GM12872 (cell line): ENCODE results near the gene CYB561.

Experiments
- TF ChIP-seq, protein P1 (sequence below): IDR thresholded peaks from 3 replicates; pipeline ENCODE4 v1.5.1; 2011; ENCODE audit warnings: low read depth, mild to moderate bottlenecking, low read length, moderate library complexity; ENCODE audit not compliant: insufficient read depth

Gene CYB561, protein sequence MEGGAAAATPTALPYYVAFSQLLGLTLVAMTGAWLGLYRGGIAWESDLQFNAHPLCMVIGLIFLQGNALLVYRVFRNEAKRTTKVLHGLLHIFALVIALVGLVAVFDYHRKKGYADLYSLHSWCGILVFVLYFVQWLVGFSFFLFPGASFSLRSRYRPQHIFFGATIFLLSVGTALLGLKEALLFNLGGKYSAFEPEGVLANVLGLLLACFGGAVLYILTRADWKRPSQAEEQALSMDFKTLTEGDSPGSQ

DNA sequence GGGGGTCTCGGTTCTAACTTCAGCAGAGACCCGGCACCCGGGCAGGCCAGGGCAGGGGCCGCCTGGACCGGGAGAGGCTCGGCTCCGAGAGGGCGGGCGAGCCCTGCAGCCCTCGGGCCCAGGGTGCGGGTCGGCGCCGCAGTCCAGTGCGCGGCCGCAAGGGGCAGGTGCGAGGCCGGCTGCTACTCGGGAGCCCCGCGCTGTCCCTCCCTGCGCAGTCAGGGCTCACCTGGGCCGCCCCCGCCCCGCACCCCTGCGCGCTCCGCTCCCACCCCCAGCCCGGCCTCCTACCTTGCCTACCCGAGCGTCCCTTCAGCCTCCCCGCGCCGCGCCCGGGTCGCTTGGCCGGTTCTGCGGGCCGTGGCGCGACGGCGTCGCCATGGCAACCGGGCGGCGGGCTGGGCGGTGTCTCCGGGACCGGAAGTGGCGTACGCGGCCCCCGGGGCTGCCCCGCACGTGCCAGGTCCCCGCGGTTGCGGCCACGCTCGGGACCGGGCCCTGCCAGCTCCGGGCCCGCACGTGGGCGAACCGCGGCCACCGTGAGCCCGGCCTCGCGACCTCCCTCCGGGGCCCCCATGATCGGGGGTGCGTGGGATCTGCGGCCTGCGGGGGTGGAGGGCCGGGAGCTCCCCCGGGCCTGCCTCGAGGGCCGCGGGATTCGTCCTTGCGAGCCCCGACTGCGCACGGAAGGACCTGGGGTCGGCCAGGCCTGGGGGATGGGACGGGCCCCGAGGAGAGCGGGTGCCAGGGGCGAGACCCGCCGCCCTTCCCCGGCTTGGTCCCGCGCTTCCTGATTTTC lies at the start of gene CYB561:
TSS of gene CYB561 (minus strand) at position 353 of the 799 bp plus-strand sequence. CDS start 8,759 bp downstream, outside the sequence.
- TF ChIP-seq, protein P1, sequence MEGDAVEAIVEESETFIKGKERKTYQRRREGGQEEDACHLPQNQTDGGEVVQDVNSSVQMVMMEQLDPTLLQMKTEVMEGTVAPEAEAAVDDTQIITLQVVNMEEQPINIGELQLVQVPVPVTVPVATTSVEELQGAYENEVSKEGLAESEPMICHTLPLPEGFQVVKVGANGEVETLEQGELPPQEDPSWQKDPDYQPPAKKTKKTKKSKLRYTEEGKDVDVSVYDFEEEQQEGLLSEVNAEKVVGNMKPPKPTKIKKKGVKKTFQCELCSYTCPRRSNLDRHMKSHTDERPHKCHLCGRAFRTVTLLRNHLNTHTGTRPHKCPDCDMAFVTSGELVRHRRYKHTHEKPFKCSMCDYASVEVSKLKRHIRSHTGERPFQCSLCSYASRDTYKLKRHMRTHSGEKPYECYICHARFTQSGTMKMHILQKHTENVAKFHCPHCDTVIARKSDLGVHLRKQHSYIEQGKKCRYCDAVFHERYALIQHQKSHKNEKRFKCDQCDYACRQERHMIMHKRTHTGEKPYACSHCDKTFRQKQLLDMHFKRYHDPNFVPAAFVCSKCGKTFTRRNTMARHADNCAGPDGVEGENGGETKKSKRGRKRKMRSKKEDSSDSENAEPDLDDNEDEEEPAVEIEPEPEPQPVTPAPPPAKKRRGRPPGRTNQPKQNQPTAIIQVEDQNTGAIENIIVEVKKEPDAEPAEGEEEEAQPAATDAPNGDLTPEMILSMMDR = peak; percentile 47; the same call in 2 of the 3 replicates

DNA sequence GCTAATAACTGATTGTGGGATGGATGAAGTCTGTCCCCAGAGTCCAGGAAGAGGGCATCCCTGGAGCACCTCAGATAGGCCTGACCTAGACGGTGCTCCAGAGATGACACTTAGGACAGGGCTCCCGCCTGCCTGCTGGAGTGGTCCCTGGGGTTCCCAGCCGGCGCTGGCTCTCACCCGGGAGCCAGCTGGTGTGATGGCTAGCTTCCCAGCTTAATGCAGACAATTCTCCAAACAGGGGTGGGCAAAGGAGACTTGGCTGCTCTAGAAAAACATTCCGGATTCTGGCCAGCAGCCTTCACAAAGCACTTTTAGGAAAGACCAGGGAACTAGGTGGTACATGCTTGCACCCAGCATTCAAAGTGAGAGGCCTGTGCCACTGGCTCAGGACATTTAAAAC lies 49.4 kb upstream of the CYB561 start:
- TF ChIP-seq, protein P1 = no peak

DNA sequence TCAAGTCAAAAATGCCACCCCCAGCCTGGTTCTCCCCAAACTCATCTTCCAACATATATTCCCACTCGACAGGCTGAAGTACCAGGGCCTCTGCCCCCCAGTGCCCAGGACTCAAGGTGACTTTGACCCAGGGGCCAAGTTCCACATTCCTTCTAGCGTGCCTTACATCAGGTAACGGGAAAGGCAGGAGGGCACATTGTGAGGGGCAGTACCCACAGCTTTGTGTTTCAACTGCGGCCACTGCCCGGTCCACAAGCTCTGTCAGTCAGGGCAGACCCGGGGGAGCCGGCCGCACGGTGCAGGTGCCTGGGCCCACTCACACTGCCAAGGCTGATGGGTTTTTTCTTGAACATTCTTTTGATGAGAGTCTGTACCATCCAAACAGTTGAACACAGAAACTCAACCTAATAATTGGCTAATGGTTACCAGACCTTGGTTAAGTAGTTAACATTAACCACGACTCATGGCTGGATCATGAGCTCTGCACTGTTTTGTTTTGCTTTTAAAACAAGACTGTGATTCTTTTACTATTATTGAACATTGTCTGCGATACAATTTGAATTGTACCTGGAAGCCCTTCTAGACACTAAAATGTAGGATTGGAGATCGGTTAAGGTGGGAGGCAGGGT lies 48.3 kb upstream of the CYB561 start:
- TF ChIP-seq, protein P1 = no peak

DNA sequence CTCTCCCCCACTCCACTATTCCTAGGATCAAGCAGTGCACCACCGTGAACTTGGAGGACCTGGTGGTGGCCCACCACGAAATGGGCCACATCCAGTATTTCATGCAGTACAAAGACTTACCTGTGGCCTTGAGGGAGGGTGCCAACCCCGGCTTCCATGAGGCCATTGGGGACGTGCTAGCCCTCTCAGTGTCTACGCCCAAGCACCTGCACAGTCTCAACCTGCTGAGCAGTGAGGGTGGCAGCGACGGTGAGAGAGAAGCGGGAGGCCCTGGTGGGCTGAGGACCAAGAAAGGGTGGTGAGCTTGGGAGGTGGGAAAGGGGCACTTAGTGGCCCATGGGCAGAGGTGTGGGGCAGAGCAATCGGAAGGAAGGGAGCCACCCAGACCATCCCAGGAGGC lies 47.3 kb upstream of the CYB561 start:
- TF ChIP-seq, protein P1 = no peak

DNA sequence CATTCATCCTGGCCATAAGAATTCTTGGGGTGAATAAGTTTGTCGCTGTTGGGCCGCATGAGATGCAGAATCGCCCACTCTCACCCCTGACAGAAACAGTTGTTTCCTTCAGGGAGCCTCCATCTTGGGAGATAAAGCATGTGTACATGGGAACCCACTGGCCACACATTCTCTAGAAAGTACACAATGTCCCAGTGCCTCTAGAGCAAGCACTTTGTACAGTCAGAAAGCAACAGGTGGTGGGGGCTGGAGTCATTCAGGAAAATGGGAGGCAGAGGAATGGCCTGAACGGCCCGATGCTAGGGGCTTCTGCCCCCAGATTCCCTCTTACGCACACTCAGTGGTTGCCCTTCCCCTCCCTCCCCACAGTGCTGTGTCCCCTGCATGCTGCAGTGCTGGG lies 46.8 kb upstream of the CYB561 start:
- TF ChIP-seq, protein P1 = no peak

DNA sequence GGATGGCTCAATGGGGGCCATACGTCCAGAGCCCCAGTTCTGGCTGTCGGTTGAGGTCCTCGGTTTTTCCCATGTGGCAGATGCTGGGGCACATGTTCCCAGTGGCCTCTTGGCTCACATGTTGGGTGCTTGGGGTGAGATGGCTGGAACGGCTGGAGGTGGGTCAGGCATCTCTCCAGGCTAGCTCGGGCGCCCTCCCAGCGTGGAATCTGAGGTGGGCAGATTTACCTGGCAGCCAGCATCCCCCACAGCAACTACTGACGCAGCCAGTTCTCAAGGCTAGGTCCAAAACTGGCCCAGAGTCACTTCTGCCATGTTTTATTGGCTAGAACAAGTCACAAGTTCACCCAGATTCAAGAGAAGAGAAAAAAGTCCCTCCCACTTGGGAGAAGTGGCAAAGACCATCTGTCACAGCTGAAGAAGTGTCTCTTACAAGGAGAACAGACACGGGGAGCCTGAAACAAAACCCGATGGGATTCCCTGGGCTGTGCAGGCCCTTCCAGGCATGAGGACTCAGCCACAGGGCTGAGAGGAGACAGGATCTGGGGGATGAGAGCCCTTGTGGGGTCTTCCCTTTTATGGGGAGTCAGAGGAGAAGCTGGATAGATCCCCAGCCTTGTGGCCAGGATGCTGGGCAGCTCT lies 46.0 kb upstream of the CYB561 start:
- TF ChIP-seq, protein P1 = no peak

DNA sequence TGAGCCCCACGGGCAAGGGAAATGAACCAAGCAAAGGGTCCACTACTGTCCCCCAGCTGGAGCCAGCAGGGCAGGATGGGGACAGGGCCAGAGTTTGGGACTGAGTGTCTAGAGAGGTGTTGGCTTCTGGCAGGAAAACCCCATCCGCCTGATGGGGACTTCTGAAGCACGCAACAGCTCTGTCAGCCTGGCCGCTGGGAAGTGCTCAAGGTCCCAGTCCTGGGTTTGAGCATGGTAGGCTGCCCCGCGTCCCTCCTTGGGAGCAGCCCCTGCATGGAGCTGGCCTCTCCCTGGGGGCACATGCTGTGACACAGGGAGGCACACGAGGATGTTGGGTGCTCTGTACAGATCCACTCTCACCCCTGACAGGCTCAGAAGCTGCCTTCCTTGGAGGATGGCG lies 45.3 kb upstream of the CYB561 start:
- TF ChIP-seq, protein P1 = no peak
